ENCODE measurements around the gene PLCB4.

Gene PLCB4

DNA sequence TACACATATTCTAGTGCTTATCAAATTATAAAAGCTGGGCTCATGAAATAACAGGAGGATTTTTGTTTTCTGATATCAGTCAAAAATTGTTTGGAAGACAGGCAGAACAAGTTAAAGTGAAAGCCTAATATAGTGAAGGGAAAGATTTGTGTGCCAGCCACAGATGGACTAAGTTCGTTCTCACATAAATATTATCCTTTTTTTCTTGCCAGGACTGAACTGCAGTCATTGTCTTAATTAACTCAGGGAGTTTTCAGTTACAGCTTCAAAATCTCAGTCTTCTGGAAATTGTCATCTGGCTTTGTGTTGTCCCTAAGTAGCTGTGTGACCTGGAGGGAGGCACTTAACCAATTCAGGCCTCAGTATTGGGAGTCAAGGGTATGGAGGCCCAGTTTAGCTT, 40.7 kb downstream of the PLCB4 start:
- no peak for DNase-seq

DNA sequence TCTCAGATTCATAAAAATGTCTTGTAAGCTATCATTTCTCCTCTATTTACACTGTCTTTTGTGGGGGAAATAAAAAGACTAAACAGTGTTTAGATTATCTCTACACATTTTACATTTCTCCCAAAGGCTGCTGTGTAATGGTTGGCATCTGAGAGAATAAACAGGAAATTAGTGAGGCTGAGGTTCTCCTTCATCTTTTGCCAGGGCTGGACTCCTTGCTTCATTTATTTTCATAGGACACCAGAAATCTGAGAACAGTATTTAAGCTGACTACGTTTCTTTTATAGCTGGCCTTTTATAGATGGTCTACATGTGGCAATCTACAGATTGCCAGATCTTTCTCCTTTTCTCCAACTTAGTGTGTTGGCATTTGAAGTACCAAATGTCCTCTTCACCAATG, 41.5 kb downstream of the PLCB4 start:
- DNase-seq, result no peak

DNA sequence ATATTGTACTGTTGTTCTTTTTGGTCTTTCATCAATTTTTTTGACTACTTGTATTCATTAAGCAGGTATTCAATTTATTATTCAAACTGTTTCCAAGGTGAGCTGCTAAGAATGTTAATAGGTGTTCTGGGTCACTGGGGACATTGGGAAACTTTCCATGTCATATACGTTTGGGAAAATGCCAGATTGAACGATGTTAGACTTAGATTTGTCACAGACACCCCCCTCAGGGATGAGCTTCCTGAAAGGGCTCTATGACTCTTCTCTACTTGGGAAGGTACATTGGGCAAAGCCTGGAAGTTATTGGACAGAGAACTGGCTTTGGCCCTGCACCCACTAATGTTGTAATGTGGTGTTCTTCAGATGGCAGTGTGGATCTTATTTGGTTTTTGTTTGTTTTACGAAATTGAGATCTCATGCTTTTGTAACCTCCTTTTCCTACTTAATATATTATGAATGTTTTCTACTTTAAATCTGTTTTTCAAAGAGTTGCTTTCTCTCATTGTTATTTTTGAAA, 42.1 kb downstream of the PLCB4 start:
- DNase-seq, result no peak

DNA sequence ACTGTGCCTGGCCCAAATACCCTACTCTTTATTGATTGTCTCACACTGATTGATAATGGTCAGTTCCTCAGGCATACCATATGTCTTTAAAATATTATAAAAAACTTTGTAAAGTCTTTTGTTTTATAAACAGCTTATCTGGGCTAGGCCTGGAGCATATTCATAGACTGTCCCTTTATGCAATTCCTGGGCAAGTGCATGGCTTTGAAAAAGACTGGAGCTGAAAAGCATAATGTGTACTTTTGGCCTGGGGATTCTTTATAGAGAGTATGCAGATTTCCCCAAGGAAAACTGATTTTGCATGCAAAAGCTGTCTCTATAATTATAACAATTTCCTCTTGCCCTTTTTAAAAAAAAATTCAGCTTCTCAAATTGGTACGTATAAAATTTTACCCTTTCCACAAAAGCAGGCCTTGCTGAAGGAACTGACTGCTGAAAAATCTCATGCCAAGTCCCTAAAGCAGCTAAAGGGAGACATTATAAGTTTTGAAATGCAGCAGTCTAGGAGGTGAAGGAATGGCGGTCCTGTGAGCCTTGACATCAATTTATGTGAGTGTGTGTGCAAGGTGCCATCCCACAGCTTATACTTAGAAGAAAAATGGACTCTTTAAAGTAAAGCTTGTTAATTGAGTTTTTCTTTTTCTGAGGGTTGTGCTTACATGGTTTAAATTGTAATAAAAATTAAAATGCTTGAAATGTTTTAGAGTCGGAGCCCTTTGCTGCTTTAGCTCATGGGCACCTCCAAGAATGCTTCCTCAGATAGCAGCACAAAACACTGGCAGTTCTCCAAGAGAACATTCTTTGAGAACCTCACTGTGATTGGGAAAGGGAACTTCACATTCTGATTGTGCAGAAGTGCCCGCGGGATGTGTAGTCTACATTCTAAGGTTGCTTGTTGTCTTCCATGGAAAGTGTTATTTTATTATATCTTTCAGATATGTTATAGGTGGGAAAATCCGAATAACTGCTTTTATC, 43.9 kb downstream of the PLCB4 start:
- DNase-seq, result no peak

DNA sequence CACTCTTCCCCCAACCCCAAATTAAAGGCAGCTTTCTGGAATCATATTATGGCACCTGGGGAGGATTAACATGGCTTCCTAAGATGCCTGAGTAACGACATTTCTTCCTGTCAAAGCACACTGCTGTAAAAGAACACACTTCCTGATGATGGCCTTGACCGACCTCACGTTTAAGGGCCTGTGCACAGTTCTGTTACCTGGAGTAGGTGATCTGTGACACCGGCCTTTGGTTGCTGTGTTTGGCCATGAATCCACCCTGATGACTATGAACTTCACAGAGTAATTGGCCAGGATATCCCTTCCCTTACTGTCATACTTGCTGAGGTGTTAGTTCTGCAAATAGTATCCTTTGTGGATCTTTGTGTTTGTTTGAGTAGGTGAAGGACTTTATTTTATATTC, 45.8 kb downstream of the PLCB4 start:
- DNase-seq, result no peak

DNA sequence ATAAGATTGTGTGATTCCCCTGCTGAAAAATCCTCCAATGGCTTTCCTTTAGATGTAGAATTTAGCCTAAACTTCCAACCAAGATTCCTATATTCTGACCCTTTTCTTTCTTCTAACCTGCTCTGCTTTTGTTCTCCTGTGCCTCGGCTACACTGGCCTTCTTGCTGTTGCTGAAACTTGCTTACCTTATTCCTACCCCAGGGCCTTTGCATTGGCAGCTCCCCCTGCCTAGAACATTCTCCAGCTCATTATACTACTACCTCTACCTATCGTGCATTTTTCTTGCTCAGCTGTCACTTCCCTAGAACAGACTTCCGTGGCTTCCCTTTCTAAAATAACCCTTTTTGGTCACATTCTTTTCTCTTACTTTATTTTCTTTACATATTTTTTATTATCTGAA, 48.7 kb downstream of the PLCB4 start:
- DNase-seq, result no peak

DNA sequence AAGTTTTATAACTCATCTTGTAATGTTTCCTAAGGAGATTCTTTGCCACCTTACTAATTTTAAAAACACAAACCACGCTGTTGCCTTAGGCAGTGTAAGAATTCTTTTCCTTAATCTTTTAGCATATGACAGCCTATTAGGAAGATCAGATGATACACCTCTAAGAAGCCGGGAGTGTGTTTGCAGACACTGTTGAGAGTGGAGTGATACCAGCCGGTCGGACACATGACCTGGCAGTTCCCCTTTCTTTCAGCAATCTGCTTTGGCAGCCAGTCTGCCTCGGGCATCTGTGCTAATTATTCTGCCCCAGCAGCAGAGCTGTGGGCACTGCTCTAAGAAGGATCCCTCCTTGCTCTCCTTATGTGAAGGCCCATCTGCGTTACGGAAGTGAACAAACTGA, 50.9 kb downstream of the PLCB4 start:
- DNase-seq, result no peak

DNA sequence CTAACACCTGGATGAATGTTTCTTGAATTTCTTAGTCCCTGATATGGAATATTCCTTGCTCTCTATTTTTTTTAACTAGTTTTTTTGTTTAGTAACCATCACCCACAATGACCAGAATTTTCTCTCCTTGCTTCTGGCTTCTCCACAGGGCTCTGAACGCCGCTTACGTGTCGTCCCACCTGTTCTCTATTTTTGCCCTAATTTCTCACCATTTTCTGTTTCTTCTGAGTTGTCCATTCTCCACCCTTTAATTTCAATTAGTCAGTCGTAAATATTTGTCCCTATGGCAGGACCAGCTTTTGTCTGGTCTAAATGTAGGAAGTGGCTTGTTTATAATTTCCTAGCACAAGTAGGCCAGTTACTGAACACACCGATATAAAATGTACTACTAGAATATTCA, 52.3 kb downstream of the PLCB4 start:
- no peak for DNase-seq

DNA sequence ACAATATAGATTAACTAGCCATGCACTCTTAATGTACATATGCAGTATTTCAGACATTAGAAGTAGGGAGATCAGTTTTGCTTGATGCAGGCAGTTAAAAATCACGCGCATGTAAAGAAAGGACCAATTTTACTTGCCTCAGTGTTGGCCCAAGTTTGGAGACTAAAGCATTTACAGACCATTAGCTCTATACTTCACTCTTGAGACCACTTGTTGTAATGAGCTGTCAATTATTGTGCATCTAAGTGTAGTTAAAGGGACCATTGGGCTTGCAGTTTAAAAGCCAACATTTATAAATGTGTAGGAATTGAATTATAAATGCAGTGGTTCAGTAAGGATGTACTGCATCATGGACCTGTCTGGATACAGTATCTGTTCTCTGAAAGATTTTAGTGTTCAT, 53.7 kb downstream of the PLCB4 start:
- no peak for DNase-seq

DNA sequence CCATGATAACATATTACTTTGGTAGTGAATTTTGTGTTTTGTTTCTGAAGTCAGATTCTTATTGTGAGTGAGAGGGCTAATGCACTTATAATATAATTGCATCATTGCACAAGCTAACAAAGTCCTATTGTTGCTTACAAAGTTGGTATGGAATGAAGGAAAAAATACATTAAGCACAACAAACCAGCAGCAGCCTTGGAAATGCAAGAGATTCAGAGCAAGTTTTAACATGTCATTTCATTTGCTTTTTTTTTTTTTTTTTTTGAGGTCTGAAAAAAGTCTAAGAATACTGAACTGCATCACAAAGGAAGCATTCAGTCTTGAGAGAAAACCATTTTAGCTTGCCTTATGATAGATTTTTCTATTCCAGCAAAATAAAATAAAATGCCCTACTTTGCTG, 57.6 kb downstream of the PLCB4 start:
- DNase-seq, result no peak

DNA sequence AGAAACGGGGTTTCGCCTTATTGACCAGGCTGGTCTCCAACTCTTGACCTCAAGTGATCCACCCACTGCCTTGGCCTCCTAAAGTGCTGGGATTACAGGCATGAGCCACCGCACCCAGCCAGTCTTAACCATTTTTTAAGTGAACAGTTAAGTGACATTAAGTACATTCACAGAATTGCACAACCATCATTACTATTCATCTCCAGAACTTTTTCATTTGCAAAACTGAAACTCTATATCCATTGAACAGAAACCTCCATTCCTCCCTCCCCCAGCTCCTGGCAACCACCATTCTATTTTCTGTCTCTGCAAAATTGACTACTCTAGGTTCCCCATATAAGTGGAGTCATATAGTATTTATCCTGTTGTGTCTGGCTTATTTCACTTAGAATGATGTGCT, 59.7 kb downstream of the PLCB4 start:
- no peak for DNase-seq

DNA sequence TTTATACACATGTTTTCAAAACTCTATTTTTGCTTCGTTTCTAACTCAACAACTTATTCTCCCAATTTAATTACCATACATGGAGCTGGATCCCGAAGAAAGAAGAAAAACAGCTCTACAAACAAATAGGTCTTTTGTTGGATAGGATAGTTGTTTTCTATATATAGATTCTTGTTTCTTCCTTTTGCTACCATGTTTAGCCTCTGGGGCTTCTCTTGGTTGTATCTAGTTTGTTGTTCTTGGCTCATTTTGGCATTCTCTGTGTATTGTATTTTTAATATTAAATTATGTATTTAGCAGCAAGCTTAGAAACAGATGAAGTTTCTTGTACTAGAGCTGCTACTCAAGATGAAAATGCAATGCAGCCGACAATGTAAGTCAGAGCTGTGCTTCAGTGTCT, 60.9 kb downstream of the PLCB4 start:
- no peak for DNase-seq

DNA sequence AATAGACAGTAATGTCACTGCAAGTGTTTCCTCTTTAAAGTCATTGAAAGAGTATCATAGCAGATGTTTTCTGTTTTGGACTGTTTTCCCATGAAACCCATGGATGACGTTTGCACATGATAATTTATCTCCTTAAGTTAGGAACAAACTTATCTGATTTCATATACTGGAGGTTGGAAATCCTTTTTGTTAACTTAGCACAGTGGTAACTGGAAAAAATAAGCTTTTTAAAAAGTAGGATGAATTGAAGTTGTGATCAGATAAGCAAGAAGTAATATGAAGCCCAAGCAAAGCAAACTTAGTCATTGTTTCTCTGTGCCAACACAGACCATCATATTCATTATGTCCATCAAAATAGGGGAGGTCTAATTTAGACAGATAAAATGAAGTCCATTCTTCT, 61.6 kb downstream of the PLCB4 start:
- DNase-seq, result no peak

DNA sequence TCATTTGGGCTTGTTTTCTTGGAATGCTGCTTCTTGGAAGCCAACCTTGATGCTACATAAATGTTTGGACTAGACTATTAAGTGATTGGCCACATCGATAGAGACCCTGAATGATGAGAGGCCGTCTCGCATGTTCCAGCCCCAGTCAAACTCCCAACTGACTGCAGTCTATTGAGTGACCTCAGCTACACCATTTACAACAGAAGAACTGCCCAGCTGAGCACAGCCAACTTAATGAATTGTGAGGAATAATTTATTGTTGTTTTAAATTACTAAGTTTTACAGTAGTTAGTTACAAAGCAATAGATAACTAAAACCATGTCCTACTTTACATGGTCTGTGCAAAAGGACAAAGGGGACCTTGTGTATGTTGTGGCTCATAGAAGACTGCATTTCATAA, 63.0 kb downstream of the PLCB4 start:
- DNase-seq, result no peak

DNA sequence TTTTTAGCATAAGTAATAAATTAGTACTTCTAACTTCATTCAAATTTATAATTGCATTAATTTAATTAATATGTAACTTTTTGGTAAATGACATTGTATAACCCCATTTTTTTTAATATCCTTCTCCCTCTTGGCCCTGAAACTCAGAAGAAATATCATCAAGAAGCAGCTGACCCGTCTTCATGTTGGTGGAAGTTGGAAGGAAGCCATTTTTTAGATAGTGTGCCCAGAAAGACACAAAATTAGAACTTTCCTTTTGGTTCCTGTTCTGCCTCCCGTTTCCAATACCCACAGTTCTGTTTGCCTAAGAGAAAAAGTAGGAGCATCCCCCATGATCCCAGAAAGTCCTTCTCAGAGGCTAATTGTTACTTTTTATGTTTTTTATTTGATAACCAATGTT, 65.5 kb downstream of the PLCB4 start:
- DNase-seq, result no peak

DNA sequence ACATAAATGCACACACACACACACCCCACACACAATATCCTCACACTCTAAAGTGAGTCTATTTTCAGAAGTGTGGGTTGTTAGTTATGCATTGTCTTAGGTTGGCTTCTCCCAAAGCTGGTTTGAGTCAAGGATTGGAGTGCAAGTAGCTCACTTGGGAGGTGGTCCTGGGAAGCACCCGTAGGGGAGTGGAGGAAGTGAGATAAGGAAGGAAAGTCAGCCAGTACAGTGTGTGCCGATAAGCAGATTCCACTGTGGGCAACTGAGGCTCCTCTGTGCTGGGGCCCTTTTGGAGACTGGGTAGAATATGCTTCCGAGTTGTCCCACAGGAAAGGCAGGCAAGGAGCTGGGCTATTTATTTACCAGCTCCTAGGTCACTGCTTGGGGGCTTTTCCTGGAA, 67.2 kb downstream of the PLCB4 start:
- no peak for DNase-seq

DNA sequence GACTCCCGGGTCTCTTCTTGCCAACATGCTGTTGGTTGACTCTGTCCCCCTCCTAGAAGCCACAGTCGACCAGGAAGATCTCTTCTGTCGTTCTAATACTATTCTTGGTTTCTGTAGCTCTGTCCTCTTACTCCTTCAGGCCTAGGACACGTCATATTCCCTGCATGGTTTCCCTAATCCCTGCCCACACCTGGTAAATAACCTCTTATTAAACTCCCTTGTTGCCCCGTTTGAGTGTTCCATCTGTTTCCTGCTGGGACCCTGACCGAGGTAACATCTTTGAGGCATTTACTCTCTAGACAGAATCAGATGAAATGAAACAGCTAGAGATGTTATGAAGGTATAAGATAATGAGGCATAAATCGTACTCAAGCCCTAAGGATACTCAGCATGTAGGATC, 68.1 kb downstream of the PLCB4 start:
- no peak for DNase-seq

DNA sequence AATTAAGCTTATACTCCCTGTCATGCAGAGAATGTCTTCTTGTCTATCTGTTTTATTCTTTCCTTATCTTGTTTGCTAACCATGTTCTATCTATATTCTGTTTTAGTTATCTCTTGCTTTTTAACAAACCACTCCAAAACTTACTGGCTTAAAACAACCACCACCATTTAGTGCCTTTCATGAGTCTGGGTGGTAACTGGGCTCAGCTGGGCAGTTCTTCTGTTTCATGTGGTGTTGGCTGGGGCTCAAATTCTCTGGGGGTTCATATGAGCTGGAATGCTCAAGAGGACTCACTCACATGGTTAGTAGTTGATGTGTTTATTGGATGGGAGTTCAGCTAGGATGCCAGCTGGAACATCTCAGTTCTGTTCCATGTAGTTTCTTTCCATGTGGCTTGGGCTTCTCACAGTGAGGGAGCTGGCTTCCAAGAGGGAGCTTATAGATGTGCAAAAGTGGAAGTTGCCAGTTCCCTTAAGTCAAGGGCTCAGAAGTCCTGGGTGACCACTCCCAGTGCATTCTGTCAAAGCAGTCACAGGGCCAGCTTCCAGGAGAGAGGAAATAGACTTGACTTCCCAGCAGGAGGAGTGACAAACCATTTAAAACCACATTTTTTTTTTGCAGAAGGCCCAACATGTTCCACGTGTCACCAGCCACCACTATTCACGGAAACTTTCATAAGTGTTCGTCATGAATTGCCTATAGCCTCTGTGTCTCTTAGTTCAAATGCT, 70.4 kb downstream of the PLCB4 start:
- no peak for DNase-seq

DNA sequence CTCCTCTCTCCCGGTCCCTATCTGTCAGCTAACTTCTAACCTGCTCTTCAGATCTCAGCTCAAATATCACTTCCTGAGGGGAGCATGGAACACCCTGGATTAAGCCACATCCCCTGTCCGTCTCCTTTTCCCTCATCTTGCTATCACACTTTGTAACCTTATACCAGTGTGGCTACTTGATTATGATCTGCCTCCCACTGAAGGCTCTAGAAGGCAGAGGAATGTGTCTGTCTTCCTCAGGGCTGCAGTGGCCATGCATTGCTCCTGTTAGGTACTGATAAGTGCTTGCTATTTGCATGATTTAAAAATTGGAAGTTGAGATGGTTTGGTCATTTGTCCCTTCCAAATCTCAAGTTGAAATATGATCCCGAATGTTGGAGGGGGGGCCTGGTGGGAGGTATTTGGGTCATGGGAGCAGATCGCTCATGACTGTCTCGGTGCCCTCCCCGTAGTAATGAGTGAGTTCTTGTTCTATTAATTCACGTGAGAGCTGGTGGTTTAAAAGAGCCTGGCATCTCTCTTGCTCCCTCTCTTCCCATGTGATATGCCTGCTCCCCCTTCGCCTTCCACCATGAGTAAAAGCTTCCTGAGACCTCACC, 71.4 kb downstream of the PLCB4 start:
- DNase-seq, result no peak

DNA sequence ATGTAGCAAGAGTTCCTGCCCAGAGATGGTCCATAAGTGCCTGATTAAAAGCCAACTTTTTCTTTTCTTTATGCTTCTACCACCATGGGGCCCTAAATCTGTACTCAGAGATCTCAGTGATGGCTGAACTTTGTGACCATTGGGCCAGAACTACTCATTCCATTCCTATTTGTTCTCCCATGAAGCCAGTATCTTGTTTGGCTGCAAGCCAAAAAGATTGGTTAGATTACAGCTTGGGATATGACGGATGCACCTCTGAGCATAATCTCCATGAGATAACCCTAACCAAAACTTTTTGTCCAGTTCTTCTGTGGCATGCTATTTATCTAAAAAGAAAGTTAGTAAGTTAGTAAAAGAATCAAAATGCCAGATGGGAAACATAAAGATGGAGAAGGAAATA, 72.2 kb downstream of the PLCB4 start:
- no peak for DNase-seq

DNA sequence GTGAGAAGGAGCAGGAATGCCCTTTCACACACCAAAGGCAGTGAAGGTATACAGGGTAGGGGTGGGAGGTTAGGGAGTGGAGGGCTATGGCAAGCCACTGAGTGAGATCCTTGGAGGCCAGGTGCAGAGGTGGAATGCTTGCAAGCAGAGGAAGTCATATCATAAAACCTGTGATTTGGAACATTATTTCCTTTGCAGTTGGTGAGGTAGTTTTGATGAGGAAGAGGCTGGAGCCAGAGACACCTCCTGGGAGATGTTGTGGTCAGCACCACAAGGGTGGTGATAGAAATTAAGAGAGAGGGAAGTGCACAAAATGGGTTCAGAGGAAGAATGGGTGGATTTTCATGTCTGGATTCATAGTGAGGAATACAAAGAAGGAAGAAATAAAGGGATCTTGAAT, 73.0 kb downstream of the PLCB4 start:
- no peak for DNase-seq

DNA sequence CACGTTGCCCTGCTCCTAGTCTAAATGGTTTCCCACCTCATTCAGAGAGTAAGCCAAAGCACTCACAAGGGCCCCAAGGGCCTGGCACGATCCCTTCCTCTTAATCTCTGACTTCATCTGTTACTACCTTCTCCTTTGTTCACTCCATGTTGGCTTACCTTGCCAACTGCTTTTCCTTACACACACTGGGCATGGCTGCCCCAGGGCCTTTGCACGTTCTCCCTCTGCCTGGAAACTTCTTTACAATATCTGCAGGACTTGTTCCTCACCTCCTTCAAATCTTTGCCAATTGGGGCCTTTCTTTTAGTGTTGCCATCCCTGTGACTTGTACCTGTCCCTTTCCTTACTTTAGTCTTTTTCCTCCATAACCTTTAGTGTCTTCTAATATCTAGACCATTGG, 73.9 kb downstream of the PLCB4 start:
- DNase-seq, result no peak

DNA sequence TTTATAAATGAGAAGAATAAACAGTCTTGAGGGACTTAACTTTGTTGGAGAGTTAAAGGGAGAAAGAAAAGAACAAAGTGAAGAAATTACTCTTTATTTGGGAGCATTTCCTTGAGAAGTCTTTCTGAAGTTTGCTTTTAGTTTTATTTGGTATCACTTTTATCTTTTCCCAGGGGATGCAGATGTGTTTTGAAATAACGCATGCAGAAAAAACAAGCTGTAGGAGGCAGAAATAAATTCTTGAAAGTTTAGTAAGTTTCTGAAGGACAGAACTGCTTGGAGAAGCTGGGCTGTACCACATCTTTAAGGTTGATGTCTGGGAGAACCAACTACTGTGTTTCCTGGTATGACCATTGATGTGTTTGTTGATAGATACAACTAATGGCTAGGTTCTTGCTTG, 75.0 kb downstream of the PLCB4 start:
- no peak for DNase-seq

DNA sequence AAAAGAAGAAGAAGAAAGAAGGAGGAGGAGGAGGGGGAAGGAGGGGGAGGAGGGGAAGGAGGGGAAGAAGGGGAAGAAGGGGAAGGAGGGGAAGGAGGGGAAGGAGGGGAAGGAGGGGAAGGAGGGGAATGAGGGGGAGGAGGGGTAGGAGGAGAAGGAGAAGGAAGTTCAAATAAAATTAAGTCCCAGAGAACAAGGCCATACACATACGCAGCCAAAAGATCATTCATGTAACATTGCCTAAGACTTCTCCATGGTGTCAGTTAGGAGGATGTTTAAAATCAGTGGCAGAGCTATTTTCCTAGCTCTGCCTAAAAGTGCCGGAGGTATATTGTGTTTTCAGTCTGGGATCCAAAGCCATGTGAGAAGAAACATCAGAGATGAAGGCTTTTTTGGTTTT, 75.8 kb downstream of the PLCB4 start:
- no peak for DNase-seq

Data from stimulated activated CD4-positive, alpha-beta T cell treated with anti-CD3 and anti-CD28 coated beads, Interleukin-12 subunit alpha, Interleukin-12 subunit beta, amount 100 ng/mL, for 4 hours (primary cell).